KOPT-K1 (cell line): ENCODE results near the gene IGSF8.

Experiments
- H3K27ac ChIP-seq: fragments of 200-600 bp; sonication (generic); 2 replicates; pipeline ENCODE4 v1.5.1; 2016; ENCODE audit warnings: antibody characterized with exemption, mild to moderate bottlenecking, low read depth, low read length; ENCODE audit not compliant: poor library complexity, severe bottlenecking
- H3K36me3 ChIP-seq: fragments of 200-600 bp; sonication (generic); 2 replicates; pipeline ENCODE4 v1.5.1; 2017; ENCODE audit warnings: antibody characterized with exemption, mild to moderate bottlenecking, low read length, moderate library complexity; ENCODE audit not compliant: insufficient read depth
- H3K9me3 ChIP-seq: fragments of 200-600 bp; sonication (generic); 2 replicates; pipeline ENCODE4 v1.5.1; 2017; ENCODE audit warnings: antibody characterized with exemption, low read length, mild to moderate bottlenecking; ENCODE audit not compliant: insufficient read depth, poor library complexity, severe bottlenecking

IGSF8 gene

DNA sequence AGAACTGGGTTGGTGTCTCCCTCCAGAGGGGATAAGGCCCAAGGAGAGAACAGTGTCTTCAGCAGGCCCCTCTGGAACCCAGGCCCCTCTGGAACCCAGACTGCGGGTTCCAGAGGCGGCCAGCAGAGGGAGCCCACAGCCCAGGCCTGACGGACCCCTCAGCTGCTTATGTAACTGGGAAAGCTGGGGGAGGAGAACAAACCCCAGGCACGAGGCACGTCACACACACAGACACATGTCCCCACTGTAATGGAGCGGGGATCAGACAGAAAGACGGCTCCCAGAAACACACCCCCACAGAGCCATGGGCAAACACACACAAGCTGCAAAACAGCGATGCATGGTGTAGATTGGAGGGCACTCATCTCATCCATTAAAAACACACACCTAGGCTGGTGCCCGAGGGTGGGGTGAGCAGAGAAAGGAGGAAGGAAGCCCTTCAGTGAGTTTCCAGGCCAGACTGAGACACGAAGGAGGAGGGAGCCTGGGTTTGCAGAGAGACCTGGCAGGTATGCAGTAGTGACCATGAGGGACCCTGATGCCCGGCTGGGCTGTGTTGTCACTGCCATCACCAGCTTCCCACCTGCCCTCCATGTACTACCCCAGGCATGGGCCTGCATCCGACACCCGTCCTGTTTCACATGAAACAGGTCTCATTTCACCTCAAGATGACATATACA, 2.8 kb upstream of the IGSF8 start:
- Histone ChIP-seq H3K27ac (no peak overlapping the region), H3K36me3 (no peaks in the 10 kb centered on the region), H3K9me3 (no peaks in the 10 kb centered on the region)

DNA sequence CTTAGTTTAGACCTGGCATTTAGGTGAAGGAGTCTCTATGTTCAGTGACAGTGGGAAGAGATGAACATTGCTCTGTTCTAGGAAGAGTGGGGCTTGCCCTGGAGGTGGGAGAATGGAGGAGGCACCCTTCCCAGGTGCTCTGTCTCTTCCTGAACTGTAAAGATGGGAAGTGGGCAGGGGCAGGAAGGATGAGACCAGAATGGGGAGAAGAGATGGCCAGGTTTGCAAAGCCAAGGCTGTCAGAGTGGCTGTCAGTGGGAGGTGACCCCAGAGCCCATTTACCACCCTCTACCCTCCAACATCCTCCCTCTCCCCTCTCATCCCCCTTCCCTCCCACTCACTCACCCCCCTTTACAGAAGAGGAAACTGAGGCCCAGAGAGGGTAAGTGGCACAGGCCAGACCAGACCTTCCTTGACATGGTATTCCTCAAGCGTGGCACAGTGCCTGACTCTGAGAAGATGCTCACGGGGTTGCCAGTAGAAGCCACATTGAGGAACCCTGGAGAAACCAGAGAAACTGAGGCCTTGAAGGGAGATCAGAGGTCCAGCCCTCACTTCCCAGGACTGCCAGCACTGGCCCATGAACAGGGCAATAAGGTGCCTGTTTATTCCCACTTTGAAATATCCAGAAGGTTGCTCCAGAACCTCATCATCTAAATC, 1.4 kb upstream of the IGSF8 start:
- Histone ChIP-seq H3K27ac (no peak overlapping the region), H3K36me3 (peaks cover under 1% of the 10 kb centered on the region; the same call in 1 of the 2 replicates), H3K9me3 (no peaks in the 10 kb centered on the region)

DNA sequence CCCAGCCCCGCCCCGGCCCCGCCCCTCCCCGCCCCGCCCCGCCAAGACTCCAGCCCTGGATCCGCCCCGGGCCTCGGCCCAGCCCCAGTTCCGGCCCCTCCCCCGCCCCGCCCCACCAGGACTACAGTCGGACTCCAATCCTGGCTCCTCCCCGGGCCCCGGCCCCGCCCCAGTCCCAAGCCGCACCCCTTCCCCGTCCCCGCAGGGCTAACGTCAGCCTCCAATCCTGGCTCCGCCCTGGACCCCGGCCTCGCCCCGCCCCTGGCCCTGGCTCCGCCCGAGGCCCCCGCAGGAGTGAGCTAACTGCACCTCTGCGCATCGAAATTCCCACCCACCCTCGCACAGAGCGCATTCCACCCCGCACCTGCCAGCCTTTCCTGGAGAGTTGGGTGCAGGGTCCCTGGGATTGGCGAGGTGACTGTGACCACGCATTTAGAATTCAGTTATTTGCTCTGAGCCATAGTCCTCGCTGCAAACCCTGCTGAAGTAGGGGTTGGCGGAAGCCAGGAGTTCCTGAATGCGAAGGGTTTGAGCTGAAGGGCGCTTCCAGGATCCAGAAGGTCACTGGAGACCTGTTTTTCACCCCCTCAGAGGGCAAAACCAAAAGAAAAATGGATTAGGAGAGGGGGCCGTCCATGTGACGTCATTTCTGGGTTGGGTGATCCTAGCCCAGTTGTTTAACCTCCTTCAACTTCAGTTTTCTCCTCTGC, 588 bp upstream of the IGSF8 start:
- H3K27ac ChIP-seq = peak overlapping the region; percentile 24
- no peaks in the 10 kb centered on the region for H3K9me3 ChIP-seq

DNA sequence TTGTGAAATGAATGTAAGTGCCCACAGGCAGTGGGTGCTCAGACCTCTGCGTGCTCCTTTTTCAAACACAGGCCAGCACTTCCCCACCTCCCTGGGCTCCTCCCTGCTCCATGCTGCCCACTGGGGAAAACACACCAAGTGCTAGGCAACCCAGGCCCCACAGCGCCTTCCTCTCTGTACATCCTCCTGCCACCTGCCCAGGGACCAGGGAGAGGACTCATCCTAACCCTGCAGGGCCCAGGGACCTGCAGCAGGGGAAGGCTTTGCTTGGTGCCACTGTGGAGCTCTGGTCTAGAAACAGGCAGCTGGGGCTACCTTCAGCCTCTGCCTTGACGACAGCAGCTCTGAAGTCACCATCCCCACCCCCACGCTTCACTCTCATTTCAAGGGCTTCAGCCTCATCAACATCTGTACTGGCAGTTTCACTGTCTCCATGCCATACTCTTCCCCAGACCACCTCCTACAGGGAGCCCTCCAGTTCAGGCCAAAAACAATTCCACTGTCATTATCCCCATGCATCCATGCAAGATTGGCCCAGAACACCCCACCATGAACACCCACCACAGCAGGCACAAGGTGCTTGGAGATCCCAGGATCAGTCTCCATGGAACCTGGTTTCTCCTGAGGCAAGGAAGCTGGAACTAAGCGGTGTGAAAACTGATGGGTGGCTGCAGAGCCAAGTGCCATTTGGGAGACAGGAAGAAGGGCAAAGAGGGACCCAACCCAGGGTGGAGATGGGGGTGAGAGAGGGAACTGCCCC, 1.1 kb downstream of the IGSF8 start:
- Histone ChIP-seq H3K36me3 (peaks cover 22% of the 10 kb centered on the region; the same call in 1 of the 2 replicates), H3K27ac (peak overlapping the region; percentile 74), H3K9me3 (no peaks in the 10 kb centered on the region)

More for the DNA sequence above, 588 bp upstream of the IGSF8 start:
- H3K36me3 ChIP-seq = peaks cover 9% of the 10 kb centered on the region; the same call in 1 of the 2 replicates

DNA sequence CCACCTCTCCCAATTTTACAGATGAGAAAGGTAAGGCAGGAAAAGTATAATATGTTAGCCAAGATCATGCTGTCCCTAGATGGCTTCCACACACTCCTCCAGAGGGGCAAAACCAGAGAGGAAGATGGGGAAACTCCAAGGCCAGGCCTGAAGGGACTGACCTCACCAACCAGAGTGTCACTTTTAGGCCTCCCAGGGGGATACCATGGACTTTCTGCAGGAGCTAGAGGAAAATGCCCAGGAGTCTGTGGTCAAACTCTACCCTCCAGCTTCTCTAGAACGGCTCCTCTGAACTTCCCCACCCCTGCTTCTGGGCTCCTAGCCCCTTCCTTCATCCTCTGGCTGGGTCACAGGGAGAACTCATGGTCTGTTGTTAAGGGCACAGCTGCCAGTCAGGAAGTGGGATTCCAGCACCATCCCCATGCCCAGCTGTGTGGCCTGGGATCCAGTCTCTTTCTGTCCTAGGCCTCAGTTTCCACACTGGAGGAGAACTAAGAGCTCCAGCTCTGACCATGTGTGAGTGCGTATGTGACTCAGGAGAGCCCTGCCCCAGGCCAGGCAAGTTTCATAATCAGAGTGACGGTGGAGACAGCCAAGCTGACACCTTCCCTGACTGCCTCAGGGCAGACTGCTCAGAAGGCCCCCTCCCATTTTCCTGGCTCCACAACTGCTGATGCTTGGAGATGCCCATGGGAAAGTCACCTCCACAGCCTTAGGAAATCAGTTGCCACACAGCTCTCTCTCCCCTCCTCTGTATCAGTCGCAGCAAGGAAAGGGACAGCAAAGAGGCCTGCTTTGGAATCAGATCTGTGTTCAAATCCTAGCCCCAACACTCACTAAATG, 1.9 kb downstream of the IGSF8 start:
- no peaks in the 10 kb centered on the region for H3K9me3 ChIP-seq
- H3K27ac ChIP-seq = no peak overlapping the region
- peaks cover 31% of the 10 kb centered on the region; the same call in 1 of the 2 replicates for H3K36me3 ChIP-seq

DNA sequence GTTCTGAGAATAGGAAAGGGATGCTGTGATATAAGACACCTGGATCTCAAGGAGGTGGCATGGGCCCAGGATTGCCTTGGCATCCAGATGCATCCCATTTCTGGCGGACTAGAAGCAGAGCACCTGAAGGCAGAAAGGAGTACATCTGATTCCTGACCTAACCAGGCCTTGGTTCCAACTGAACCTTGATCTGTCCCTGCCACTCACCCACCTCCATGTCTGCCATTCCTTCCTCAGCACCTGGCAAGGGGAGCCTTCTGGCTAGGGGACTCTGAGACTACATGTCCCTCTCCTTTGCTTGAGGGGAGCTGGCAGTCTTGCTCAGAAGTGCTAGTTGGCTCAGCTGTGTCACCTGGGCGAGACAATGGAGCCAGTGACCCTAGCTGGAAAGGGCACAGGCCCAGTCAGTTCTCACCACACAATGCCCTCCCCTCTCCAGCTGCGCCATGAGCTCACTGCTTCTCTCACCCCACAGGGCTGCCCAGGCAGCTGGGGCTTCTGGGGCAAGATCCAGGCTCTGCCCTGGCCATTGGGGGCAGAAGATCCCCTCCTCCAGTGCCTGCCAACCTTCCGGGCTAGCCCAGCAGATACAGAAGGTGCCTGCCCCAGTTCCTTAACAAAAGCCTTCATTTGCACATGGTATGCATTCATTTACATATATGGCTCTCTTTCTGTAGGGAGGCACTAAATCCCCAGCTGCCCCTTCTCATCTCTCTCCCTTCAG, 2.9 kb downstream of the IGSF8 start:
- H3K9me3 ChIP-seq = no peaks in the 10 kb centered on the region
- no peak overlapping the region for H3K27ac ChIP-seq

DNA sequence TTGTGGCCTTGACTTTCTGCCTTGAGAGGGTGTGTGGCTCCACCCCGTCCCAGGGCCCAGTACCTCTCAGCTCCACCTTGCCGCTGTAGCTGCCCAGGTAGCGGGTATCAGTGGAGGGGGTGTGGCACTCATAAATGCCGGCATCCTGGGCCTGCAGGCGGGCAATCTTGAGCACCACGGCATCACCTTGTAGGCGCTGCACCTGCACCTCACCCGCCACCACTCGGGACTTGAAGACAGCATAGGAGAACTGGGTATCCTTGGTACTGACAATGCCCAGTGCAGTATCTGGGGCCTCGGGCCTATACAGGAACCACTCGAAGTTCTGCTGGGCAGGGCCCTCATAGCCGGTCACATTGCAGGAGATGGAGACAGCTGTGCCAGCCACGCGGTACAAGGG, 3.6 kb downstream of the IGSF8 start:
- H3K27ac ChIP-seq = no peak overlapping the region
- no peaks in the 10 kb centered on the region for H3K9me3 ChIP-seq
- H3K36me3 ChIP-seq = peaks cover 41% of the 10 kb centered on the region; the same call in 1 of the 2 replicates

More for the DNA sequence above, 2.9 kb downstream of the IGSF8 start:
- H3K36me3 ChIP-seq = peaks cover 39% of the 10 kb centered on the region; the same call in 1 of the 2 replicates

DNA sequence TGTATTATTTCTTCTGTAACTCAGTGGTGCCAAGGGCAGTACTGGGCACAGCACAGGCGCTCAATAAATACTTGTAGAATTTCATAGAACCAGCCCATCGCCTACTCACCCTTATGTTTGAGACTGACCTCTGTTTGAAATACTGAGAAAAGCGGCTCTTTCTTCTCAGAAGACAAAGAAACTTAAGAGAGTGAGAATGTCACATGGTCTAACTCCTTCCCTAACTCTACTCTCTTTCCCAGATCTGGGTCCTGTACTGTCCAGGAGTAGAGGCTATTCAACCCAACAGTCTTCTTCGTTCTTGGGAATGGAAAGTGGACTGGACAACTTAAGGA, 4.2 kb downstream of the IGSF8 start:
- no peaks in the 10 kb centered on the region for H3K9me3 ChIP-seq
- H3K27ac ChIP-seq = no peak overlapping the region
- peaks cover 41% of the 10 kb centered on the region; the same call in 1 of the 2 replicates for H3K36me3 ChIP-seq

DNA sequence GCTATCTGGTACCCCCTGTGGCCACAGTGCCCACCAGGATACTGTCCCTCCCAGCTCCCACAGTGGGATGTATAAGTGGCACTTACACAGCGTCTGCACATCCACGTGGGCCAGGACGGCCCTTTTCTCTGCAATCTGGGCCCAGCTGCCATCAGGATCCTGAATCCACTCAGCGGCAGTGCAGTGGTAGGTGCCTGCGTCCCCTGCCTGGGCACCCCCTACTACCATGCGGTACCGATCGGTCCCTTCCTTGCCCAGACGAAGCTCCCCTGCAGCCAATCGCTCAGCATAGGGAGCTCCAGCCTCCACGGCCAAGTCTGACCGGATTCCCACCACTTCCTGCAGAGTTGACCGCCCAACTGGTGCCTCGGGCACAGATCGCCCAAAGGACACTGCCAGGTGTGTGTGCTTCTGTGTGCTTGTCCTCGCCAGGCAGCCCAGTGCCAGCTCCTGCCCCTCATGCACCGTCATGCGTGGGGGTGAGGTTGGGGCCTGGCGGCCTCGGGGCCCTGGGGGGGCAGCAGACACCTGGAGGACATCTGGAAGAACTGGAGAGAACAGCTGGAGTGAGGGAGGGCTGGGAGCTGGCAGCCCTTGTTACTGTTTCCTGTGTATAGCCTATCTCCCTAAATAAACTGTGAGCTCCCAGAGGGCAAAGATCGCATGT, 4.7 kb downstream of the IGSF8 start:
- H3K36me3 ChIP-seq = peaks cover 44% of the 10 kb centered on the region; the same call in 1 of the 2 replicates
- H3K27ac ChIP-seq = no peak overlapping the region
- no peaks in the 10 kb centered on the region for H3K9me3 ChIP-seq

DNA sequence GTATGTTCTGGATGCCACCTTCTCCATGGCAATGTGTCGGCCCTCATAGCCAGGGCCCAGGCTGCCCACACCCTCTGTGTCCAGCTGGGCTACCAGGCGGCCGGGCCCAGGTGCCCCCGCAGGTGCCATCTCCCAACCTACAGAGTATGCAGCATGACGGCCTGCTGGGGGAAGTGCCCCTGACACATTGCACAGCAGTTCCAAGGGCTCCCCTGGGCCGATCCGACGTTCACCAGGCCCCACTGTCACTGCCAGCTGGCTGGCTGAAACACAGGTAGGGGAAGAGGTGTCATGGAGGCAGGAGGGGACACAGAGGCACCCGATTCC, 5.4 kb downstream of the IGSF8 start:
- Histone ChIP-seq H3K36me3 (peaks cover 44% of the 10 kb centered on the region; the same call in 1 of the 2 replicates), H3K27ac (no peak overlapping the region), H3K9me3 (no peaks in the 10 kb centered on the region)

DNA sequence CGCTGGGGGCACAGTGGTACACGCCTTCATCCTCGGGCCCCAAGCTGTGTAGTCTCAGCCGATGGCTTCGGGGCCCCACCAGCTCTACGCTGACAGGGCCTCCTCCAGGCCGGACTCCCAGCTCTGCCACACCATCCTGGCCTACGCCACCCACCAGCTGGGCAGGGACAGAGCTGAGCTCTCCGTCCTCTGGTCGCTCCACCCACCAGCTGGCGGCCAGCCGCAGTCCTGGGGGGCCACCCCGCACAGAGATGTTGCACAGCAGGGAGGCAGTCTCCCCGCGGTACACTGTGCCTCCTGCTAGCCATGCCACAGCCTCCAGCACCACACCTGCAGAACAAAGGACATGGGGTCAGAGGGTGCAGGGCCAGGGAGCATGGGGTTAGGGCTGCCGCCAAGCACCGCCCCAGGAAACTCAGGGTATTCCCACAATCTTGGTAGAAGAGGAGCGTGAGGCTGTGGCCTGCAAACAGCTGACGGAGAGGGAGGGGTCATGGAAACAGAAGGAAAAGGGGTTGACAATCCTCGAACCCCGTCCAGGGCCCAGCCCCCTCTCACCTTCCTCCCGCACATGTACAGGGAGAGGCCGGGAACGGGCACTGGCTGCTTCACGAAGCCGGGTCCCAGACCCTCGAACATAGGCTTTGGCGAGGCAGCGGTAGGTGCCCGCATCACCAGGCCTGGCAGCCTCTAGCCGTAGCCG, 5.9 kb downstream of the IGSF8 start:
- Histone ChIP-seq H3K36me3 (peaks cover 44% of the 10 kb centered on the region; the same call in 1 of the 2 replicates), H3K9me3 (no peaks in the 10 kb centered on the region), H3K27ac (no peak overlapping the region)

DNA sequence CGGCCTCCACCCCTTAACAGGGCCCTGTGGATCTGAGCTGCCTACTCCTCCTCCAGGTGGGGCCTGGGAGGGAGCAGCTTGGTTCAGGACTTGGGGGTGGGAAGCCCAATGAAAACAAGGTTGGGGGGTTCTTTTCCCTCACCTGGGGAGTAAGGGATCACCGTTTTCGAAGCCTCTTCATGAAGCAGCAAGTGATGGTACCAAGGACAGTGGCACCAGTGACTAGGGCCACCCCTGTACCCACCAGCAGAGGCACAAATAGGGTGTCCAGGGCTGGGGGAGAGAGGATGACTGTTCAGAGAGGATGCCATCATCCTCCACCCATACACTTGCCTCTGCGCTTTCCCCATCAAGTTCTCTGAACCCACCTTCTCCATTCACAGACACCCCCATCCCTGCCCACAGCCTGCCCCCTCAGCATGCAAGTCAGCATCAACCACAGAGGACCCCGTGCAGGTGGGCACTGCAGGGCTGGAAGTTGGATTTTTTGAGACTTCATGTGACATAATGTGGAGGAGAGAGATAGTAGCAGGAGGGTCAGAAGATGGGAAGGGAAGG, 6.7 kb downstream of the IGSF8 start:
- H3K9me3 ChIP-seq = no peaks in the 10 kb centered on the region
- no peak overlapping the region for H3K27ac ChIP-seq
- H3K36me3 ChIP-seq = peaks cover 44% of the 10 kb centered on the region; the same call in 1 of the 2 replicates
